Measurements from ENCODE around the gene PNPLA5.

DNA sequence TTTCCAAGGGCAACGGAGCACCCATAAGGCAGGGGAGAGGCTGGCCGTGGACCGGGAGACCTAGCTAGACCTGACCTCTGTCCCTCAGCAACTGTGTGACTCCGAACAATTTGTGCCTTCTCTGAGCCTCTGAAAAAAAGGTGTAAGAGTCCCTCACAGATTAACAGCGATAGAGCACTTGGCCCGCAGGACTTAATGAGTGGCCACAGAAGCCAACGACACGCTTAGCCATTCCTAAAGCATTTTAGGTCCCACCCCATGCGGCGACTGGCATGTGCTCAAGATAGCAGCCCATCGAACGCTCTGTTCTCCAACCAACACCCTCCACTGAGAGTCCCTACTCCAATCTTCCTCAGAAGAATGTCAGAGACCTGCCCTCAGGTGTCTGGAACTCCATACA, 31.0 kb downstream of the PNPLA5 start:
- TF ChIP-seq TAF1 (IDR thresholded peaks at IDR 0.05; ENCODE audit: low read depth) = no peak
- TF ChIP-seq, protein P1, sequence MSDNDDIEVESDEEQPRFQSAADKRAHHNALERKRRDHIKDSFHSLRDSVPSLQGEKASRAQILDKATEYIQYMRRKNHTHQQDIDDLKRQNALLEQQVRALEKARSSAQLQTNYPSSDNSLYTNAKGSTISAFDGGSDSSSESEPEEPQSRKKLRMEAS (IDR thresholded peaks at IDR 0.05) = no peak
- TF ChIP-seq YY1 (IDR thresholded peaks at IDR 0.05; ENCODE audit: low read depth) = no peak
- no peak for TF ChIP-seq TEAD4 (IDR thresholded peaks at IDR 0.05)
- TF ChIP-seq RAD21 (IDR thresholded peaks at IDR 0.05; ENCODE audit: low read depth) = no peak
- TF ChIP-seq EP300 (IDR thresholded peaks at IDR 0.05; ENCODE audit: borderline replicate concordance) = no peak
- no peak for TF ChIP-seq CEBPB (IDR thresholded peaks at IDR 0.05)
- TF ChIP-seq EGR1 (IDR thresholded peaks at IDR 0.05) = no peak
- TF ChIP-seq ZBTB7A (IDR thresholded peaks at IDR 0.05; ENCODE audit: low read depth) = no peak
- TF ChIP-seq, protein P2, sequence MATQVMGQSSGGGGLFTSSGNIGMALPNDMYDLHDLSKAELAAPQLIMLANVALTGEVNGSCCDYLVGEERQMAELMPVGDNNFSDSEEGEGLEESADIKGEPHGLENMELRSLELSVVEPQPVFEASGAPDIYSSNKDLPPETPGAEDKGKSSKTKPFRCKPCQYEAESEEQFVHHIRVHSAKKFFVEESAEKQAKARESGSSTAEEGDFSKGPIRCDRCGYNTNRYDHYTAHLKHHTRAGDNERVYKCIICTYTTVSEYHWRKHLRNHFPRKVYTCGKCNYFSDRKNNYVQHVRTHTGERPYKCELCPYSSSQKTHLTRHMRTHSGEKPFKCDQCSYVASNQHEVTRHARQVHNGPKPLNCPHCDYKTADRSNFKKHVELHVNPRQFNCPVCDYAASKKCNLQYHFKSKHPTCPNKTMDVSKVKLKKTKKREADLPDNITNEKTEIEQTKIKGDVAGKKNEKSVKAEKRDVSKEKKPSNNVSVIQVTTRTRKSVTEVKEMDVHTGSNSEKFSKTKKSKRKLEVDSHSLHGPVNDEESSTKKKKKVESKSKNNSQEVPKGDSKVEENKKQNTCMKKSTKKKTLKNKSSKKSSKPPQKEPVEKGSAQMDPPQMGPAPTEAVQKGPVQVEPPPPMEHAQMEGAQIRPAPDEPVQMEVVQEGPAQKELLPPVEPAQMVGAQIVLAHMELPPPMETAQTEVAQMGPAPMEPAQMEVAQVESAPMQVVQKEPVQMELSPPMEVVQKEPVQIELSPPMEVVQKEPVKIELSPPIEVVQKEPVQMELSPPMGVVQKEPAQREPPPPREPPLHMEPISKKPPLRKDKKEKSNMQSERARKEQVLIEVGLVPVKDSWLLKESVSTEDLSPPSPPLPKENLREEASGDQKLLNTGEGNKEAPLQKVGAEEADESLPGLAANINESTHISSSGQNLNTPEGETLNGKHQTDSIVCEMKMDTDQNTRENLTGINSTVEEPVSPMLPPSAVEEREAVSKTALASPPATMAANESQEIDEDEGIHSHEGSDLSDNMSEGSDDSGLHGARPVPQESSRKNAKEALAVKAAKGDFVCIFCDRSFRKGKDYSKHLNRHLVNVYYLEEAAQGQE (IDR thresholded peaks at IDR 0.05; ENCODE audit: low read depth) = no peak

Measured in Ishikawa (cell line).